RWPE2 (cell line): ENCODE results near the gene EPS8L1.

Source experiments
- ATAC-seq: fragments of 200-7000 bp; cut with Tn5 transposase; 3 replicates; pipeline ENCODE4 v1.9.1; 2021; ENCODE audit warnings: low read depth
- DNase-seq: peaks from one replicate; pipeline ENCODE4 v3.0.0-alpha.2; 2020; ENCODE audit warnings: low spot score
- H3K27ac ChIP-seq: fragments of 450-650 bp; 2 replicates; pipeline ENCODE4 v1.5.1; 2017; ENCODE audit warnings: mild to moderate bottlenecking; ENCODE audit not compliant: poor library complexity, severe bottlenecking
- H3K27me3 ChIP-seq: fragments of 250-450 bp; sonication (Bioruptor Pico); 2 replicates; pipeline ENCODE4 v1.5.1; 2021; ENCODE audit warnings: mild to moderate bottlenecking, moderate library complexity; ENCODE audit not compliant: insufficient read depth, poor library complexity, severe bottlenecking
- H3K36me3 ChIP-seq: fragments of 250-450 bp; sonication (Bioruptor Pico); 2 replicates; pipeline ENCODE4 v1.5.1; 2020; ENCODE audit warnings: low read depth, mild to moderate bottlenecking, moderate library complexity
- H3K4me1 ChIP-seq: fragments of 250-450 bp; sonication (Bioruptor Pico); 2 replicates; pipeline ENCODE4 v1.5.1; 2021; ENCODE audit warnings: mild to moderate bottlenecking, moderate library complexity; ENCODE audit not compliant: insufficient read depth, poor library complexity, severe bottlenecking
- H3K4me3 ChIP-seq: fragments of 250-450 bp; sonication (Bioruptor Pico); 2 replicates; pipeline ENCODE4 v1.5.1; 2021; ENCODE audit warnings: mild to moderate bottlenecking, moderate library complexity; ENCODE audit not compliant: severe bottlenecking
- H3K9me3 ChIP-seq: fragments of 250-450 bp; sonication (Bioruptor Pico); 2 replicates; pipeline ENCODE4 v1.5.1; 2021; ENCODE audit warnings: mild to moderate bottlenecking, moderate library complexity; ENCODE audit not compliant: severe bottlenecking
- CTCF ChIP-seq: fragments of 450-650 bp; IDR thresholded peaks from one replicate; pipeline ENCODE4 v1.5.1; 2017; ENCODE audit warnings: mild to moderate bottlenecking, moderate library complexity; ENCODE audit not compliant: poor library complexity, severe bottlenecking

The EPS8L1 gene

GRCh38 chr19:55041244-55041626 is 34.4 kb upstream of the EPS8L1 start:
- Histone ChIP-seq H3K27me3 (no peaks in the 10 kb centered on the region), H3K27ac (no peak overlapping the region), H3K9me3 (no peaks in the 10 kb centered on the region), H3K4me1 (no peaks in the 10 kb centered on the region), H3K4me3 (no peak overlapping the region), H3K36me3 (peaks cover 19% of the 10 kb centered on the region)
- no peak for DNase-seq
- ATAC-seq: no peak
- no peak for TF ChIP-seq CTCF

DNA sequence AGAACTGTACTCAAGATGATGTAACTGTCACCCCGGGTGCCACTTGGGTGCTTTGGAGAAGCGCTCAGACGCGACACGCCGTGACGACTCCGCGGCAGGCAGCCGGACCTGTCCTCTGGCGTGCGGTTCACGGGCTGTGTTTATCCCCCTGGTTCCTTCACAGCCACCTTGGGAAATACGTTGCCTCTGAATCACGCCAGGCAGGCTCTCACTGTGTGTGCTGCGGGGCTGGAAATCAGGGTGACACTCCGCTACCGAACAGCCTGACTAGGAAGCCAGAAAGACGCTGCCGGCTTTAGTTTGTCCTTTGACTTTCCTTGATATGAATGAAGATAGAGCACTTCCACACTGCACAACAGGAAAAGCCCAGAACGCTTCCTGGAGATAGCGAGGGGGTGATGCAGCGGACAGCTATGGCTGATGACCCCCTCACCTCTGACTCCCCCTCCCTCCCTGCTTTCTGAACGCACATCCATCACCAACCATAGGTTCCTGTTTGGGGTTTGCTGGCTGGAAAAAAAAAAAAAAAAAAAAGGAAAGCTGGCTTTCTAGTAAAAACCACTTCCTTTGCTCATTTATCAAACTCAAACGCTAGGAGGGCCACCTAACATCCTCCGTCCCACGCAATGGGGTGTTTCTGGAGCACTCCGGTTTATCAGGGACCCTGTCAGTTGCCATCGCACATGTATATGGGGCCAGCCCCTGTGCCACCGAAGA is 33.9 kb upstream of the EPS8L1 start:
- no peak overlapping the region for H3K4me3 ChIP-seq
- no peak overlapping the region for H3K27ac ChIP-seq
- H3K27me3 ChIP-seq: no peaks in the 10 kb centered on the region
- no peak for ATAC-seq
- peaks cover 25% of the 10 kb centered on the region for H3K36me3 ChIP-seq
- no peak for DNase-seq
- H3K9me3 ChIP-seq: no peaks in the 10 kb centered on the region
- no peaks in the 10 kb centered on the region for H3K4me1 ChIP-seq
- no peak for TF ChIP-seq CTCF

DNA sequence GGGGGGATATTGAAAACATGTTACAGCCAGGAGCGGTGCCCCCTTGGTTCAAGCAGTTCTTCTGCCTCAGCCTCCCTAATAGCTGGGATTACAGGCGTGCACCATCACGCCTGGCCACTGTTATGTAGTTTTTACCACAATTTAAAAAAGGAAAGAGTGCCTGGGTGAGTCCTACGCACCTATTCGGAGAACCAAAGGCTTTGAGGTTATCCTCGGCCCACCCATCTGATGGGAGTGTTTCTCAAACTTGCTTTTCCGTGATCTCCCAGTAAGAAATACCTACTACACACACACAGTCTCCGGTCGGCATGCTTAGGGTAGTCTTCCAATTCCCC is 33.4 kb upstream of the EPS8L1 start:
- TF ChIP-seq CTCF: no peak
- no peak overlapping the region for H3K4me3 ChIP-seq
- H3K36me3 ChIP-seq: peaks cover 30% of the 10 kb centered on the region
- ATAC-seq (no peak), DNase-seq (no peak)
- no peak overlapping the region for H3K27ac ChIP-seq
- no peaks in the 10 kb centered on the region for H3K4me1 ChIP-seq
- H3K9me3 ChIP-seq: no peaks in the 10 kb centered on the region
- no peaks in the 10 kb centered on the region for H3K27me3 ChIP-seq

DNA sequence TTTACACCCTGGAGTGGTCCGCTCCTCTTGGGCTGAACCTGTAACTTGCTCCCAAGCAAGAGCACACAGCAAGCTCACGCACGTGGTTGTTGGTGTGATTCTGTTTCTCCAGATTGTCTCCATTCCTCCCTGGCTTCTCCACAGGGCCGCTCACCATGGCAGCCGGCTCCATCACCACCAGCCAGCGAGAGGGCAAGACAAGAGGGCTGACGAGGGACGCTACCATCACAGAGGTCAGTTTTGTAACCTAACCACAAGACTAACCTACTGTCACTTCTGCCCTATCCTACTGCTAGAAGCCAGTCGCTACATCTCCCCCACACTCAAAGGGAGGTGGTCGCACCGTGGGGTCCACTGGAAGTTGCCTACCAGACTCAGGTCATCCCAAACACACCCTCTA is 33.0 kb upstream of the EPS8L1 start:
- no peaks in the 10 kb centered on the region for H3K27me3 ChIP-seq
- TF ChIP-seq CTCF: no peak
- no peak overlapping the region for H3K27ac ChIP-seq
- ATAC-seq: no peak
- no peak overlapping the region for H3K4me3 ChIP-seq
- H3K9me3 ChIP-seq: no peaks in the 10 kb centered on the region
- no peaks in the 10 kb centered on the region for H3K4me1 ChIP-seq
- no peak for DNase-seq
- H3K36me3 ChIP-seq: peaks cover 32% of the 10 kb centered on the region

DNA sequence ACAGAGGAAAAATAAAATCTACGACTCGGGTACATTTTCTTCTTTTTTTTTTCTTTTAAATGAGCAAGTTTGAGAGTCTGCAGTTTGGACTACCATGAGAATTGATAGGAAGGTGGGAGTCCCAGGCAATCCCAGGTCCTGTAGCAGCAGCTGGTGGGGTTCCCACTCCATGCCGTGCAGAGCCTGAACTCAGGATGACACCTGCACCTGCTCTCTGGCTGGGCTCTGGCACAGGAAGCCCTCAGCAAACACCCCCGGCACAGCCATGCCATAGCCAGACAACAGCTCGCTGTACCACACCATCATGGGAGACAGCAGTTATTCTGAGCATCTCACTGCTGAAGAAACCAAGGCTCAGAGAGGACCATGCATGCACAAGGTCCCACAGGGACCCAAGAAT is 31.4 kb upstream of the EPS8L1 start:
- H3K4me3 ChIP-seq: no peak overlapping the region
- H3K27ac ChIP-seq: no peak overlapping the region
- no peak for DNase-seq
- peaks cover 43% of the 10 kb centered on the region for H3K36me3 ChIP-seq
- no peak for ATAC-seq
- TF ChIP-seq CTCF: no peak
- no peaks in the 10 kb centered on the region for H3K4me1 ChIP-seq
- H3K27me3 ChIP-seq: no peaks in the 10 kb centered on the region
- H3K9me3 ChIP-seq: no peaks in the 10 kb centered on the region
